ENCODE measurements around the gene INTS11. TPM values are rescaled to one million over a fixed set of nuclear protein-coding genes. Genes with fewer than 3 reads are reported as not detected.

The INTS11 gene
- total and polyA plus RNA-seq, 9 of the 15 experiments (the other 6 are each of a cell fraction or from before 2014, with no cell fraction given) = 3.6 to 183 (median 110) TPM

DNA sequence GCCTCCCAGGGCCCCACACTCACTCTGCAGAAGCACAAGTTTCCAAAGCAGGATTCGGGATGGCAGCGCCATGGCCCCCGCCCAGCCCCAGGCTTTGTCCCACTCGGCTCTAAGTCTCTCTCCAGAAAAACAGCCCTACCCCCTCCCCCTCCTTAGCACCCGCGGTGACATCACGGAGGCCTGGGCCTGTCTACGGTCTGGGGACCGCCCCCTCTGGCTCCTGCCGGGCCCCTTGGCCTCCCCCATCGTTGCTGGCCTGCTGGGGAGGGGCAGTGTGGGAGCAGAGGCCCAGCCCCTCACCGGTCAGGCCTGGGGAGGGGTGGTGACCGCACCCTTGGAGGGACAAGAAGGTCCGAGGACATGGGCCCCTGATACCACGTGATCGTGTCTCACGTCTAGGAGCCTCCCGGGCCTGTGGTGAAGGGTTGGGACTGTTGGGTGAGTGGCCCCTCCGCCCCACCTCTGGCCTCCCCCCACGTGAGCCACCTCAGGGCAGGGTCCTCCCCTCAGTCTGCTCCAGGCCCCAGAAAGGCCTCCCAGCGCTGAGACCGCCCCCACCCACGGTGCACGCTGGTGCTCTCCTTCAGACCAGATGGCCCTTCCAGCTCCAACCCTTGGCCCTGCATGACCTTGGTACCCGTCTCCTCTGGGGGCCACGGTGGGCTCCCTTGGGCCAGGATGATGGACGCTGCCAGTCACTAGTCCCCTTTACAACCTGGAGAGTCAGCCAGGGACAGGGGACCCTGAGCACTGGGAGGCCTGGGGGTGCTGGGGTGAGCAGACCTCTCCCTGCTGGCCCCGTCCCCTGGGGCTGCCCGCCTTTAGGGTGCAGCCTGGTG lies 34.2 kb upstream of the INTS11 start, which contains the start of gene MXRA8 (continued):
- TF ChIP-seq MLLT1 (IDR thresholded peaks at IDR 0.05) (no peak), CBX8 (IDR thresholded peaks at IDR 0.05; ENCODE audit: borderline replicate concordance, extremely low read depth, low read depth, low read length, poor library complexity, severe bottlenecking) (no peak), ZBTB17 (CRISPR knock-in tag; IDR thresholded peaks at IDR 0.05) (no peak), CBFA2T2 (conservative IDR thresholded peaks at IDR 0.05) (peak; percentile 74), ZNF444 (CRISPR knock-in tag; IDR thresholded peaks at IDR 0.05) (no peak), BRD4 (IDR thresholded peaks at IDR 0.05) (no peak), KAT7 (CRISPR knock-in tag; IDR thresholded peaks at IDR 0.05; ENCODE audit: borderline replicate concordance) (no peak), SRSF1 (IDR thresholded peaks at IDR 0.05; ENCODE audit: low read depth, low read length) (no peak), RBM25 (IDR thresholded peaks at IDR 0.05; ENCODE audit: low read depth, low read length, severe bottlenecking) (no peak), THAP12 (CRISPR knock-in tag; IDR thresholded peaks at IDR 0.05) (0 out of 2 replicates have a peak, but pooled peaks have one; percentile 38), TCF7 (IDR thresholded peaks at IDR 0.05; ENCODE audit: borderline replicate concordance) (no peak), FOXP4 (CRISPR knock-in tag; IDR thresholded peaks at IDR 0.05; ENCODE audit: borderline replicate concordance) (no peak), ZNF830 (CRISPR knock-in tag; IDR thresholded peaks at IDR 0.05) (no peak), STAG1 (CRISPR knock-in tag; IDR thresholded peaks at IDR 0.05; ENCODE audit: borderline replicate concordance) (no peak; the same call in 1 of the 2 replicates)
- TF ChIP-seq, protein P1, sequence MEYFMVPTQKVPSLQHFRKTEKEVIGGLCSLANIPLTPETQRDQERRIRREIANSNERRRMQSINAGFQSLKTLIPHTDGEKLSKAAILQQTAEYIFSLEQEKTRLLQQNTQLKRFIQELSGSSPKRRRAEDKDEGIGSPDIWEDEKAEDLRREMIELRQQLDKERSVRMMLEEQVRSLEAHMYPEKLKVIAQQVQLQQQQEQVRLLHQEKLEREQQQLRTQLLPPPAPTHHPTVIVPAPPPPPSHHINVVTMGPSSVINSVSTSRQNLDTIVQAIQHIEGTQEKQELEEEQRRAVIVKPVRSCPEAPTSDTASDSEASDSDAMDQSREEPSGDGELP (CRISPR knock-in tag; IDR thresholded peaks at IDR 0.05; ENCODE audit: borderline replicate concordance) = peak; percentile 42; the same call in 1 of the 2 replicates
- TF ChIP-seq, protein P2, sequence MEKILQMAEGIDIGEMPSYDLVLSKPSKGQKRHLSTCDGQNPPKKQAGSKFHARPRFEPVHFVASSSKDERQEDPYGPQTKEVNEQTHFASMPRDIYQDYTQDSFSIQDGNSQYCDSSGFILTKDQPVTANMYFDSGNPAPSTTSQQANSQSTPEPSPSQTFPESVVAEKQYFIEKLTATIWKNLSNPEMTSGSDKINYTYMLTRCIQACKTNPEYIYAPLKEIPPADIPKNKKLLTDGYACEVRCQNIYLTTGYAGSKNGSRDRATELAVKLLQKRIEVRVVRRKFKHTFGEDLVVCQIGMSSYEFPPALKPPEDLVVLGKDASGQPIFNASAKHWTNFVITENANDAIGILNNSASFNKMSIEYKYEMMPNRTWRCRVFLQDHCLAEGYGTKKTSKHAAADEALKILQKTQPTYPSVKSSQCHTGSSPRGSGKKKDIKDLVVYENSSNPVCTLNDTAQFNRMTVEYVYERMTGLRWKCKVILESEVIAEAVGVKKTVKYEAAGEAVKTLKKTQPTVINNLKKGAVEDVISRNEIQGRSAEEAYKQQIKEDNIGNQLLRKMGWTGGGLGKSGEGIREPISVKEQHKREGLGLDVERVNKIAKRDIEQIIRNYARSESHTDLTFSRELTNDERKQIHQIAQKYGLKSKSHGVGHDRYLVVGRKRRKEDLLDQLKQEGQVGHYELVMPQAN (IDR thresholded peaks at IDR 0.05; ENCODE audit: borderline replicate concordance) = 0 out of 2 replicates have a peak, but pooled peaks have one; percentile 12

All from K562 (cell line).